ENCODE data around the gene HAUS1.
A peak's percentile ranks its signal among the peaks of the same experiment; 100 is the strongest.
"Not testable (repeated sequence)": the region's sequence is repeated elsewhere in the genome, so short reads cannot be mapped to it uniquely, and the experiment has no call there.

The HAUS1 gene, protein sequence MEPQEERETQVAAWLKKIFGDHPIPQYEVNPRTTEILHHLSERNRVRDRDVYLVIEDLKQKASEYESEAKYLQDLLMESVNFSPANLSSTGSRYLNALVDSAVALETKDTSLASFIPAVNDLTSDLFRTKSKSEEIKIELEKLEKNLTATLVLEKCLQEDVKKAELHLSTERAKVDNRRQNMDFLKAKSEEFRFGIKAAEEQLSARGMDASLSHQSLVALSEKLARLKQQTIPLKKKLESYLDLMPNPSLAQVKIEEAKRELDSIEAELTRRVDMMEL

DNA sequence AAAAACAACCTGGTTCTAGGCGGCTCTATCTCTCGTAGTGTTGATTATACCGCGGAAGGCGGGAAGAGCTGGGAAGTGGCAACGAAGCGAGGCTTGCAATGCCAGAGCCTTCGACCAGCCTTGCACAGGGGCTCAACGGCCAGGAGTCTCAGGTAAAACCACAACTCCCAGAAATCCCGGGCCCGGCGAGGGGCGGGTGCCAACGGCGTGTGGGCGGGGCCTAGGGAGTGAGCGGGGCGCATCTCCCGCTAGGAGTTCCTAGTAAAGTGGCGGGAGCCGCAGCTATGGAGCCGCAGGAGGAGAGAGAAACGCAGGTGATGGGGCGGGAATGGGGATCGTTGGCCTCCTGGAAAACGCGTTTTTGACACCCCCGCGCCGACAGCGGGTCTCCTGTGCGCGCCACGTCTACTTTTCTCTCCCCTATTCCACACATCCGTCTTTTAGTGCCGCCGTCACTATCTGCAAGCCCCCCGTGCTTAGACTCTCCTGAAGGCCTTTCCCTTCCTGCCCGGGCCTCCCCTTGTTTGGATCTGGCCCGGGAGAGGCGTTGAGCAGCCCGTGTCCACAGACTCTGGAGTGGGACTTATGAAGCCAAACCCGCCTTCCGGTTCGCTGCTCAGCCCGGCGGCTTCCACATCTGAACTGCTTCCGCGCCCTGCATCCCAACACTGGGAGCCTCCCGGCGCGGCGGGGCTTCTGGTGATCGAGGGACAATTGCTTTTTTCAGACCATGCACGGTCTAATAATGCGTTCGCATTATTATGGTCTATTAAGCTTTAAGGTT, at the start of gene HAUS1:
Gene HAUS1, plus strand, starts transcription at position 258 of the 784 bp plus-strand sequence. Its CDS starts 27 bp downstream, at position 285.
- DNase-seq, result peak; percentile 95

DNA sequence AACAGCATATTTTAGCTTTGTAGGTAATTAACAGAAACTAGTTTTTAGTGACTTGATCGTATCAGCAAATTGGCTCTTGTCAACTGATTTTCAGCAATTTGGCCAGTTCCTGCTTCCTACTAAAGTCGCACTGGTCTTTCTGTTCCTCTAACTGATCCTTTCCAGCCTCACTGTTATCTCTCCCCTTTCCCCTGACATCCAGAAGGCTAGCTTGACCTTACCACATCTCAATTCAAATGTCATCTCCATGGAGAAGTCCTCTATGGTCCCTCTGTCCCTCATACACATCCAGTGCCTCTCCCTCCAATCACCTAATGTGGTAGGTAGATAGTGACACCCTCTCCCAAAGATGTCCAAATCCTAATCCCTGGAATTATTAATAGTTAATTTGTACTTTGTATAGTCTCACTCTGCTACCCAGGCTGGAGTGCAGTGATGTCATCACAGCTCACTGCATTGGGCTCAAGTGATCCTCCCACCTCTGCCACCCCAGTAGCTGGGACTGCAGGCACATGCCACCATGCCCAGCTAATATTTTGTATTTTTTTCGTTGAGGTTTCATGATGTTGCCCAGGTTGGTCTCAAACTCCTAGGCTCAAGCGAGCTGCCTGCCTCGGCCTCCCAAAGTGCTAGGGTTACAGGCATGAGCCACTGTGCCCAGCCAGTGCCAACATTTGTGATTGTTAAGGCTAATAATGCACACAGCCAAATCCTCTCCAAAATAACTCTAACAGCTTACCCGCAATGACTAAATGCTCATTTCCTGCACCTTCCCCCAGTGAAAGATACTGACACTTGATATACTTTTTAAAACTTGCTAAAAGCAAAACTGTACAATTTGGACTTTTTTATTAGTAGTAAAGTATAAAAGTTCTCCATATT, 49.0 kb upstream of the HAUS1 start:
- DNase-seq, result no peak

- DNase-seq, result no peak
Observed at GRCh38 chr18:46055838-46056230, 48.4 kb upstream of the HAUS1 start.

DNA sequence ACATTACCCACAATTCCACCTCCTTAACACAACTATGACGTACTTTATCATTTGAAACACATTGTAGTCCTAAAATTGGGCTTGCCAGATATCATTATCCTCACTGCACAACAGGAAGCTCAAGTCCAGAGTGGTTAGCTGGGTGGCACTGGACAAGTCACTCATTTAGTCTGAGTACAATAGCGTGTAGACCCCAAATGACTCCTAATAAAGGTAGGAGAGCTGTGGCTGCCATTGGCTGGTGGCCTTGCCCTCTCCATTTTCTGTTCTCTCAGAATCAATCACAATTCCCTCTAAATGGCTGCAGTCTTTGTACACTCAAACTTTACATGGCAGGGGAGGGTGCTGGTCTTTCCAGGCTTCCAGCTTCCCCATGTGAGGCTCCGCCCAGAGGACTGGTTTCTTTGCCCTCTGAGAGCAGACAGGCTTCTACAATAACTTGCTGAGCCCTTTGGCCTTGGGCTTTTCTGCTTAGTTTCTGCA, 43.8 kb upstream of the HAUS1 start:
- DNase-seq, result no peak

DNA sequence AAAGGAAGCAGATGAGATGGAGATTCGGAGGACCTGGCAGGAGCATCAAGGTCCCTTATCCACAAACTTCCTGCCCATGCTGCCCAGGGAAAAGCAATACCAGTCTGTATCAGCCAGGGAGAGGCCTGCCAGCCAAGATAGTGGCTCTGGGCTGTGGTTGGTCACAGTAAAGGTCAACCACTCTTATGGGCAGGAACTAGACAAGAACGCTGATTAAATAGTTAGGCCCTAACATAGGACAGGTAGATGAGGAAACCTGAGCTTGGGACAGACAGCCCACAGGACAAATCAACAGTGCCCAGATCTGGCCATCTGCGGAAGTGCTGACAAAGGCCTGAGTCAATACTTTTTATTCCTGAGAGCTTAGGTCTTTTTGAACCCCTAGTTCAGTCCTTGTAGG, 42.8 kb upstream of the HAUS1 start:
- DNase-seq, result no peak

DNA sequence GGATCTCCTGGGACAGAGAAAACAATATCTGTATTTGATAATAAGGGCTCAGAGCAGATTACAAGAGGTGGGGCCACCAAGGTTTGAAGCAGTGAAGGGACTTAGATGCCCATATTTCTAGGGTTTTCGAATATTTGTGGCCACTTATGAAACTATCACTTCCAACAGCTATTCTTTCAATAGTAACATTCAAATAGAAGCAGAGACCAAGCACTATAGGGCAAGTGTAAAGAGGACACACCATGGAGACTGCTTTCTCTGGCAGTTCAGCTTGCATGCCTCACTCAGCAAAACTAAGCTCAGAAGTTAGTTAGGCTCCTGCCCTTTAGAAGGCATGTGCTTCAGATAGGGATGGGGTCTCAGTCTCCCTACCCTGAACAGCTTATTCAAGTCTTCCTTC, 42.4 kb upstream of the HAUS1 start:
- DNase-seq, result no peak

- DNase-seq, result no peak
Observed at GRCh38 chr18:46062781-46063180, 41.4 kb upstream of the HAUS1 start.

- no peak for DNase-seq
Observed at GRCh38 chr18:46067438-46068007, 36.7 kb upstream of the HAUS1 start.

DNA sequence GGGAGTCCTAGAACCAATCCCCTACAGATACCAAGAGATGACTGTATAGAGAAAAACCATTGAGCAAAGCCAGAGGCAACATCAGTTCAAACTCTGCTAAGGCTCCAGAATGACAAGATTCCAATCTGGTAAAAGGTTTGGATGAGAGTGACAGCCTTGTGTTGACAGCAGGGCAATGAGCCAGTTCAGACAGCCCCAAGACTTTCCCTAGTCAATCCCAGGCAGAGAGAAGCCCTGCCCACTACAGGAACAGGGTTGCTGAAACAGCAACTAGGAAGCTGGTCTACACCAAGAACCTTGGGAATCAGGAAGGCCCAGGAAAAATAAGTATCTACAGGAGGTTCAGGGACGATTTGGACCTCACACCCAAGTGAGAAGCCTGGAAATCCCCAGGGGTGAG, 35.4 kb upstream of the HAUS1 start:
- DNase-seq, result no peak

DNA sequence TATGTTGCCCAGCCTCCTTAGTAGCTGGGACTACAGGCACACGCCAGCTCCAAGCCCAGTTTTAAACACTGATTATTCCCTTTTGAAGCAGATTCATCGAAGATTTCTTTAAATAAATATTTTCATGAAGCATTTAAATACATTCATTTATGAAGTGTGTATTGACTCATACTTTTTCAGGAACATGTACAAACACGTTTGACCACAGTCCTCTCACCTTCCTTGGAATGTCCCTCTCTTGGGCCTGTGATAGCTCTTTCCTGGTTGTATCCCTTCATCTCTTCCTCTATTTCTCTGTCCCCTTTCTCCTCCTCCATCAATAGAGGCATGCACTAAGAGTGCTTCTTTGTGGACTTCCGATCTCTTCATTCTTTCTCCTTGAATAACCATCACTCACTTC, 34.7 kb upstream of the HAUS1 start:
- no peak for DNase-seq

- DNase-seq, result no peak
Observed at GRCh38 chr18:46070232-46070631, 34.0 kb upstream of the HAUS1 start.

DNA sequence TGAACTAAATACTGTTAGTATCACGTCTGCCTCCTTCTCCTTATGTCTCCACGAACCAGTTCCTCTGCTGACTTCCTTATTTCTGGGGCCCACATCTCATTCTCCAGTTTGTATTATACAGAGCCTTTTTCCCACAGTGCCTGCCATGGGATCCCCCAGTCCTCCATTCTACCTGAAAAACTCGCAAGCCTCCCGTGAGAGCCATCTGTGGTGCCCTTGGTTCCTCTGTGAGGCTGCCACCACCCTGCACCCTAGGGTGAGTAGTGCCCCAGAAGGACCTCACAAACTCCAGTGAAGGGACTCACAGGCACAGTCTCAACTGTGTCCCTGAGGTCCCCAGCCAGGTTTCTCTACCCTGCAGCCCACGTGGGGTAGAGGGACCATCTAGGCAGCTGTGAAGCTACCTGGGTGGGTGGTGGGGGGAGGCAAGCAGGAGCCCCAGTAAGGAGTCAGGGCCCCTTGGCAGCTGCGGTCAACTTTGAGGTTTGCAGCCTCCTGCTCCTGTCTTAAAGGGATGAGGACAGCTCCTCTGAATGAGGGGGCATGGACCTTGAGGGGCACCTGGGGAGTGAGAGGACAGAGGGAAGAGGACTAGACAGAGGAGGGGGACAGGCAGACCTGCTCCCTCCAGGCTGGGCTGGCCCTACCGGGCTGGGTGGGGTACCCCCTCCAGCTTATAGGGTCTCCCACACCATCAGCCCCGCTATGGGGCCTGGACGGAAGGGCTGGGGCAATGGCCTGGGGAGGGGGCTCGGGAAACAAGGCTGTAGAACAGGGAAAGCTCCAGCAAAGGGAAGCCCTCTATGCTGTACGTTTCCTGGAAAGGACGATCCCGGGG, 33.2 kb upstream of the HAUS1 start:
- DNase-seq, result no peak

DNA sequence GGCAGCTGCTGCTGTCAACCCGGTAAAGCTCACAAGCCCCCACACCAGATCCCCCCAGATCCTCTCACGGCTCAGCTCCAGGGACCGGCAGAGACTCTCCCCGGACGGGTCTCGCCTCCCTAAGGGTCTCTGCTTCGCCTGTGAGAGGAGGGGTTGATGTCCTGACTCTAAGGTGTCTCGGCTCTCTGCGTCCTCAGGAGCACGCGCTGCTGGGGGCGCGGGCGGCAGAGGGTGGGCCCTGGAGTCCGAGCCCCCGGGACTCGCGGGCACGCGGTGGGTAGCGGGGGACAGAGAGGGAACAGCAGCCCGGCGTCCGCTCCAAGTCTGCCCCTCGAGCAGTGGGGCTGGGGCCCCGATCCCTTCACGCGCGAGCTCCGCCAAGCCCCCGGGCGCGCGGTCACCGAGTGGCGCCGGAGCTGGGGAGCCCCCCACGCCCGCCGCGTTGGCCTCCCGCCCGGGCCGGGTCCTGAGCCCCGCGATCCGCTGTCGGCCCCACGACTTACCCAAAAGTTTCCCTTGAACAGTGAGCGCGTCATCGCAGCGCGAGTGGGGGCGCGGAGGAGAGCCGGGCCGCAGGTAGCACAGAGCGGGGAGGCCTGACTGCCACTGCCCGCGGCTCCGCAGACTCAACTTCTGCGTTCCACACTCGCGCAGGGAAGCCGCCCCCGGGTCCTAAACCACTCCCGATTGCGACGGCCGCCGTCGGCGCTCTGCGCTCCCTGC, 32.4 kb upstream of the HAUS1 start, which contains the start of gene PSTPIP2:
Gene PSTPIP2, minus strand, starts transcription at position 608 of the 723 bp plus-strand sequence. Its CDS starts 72 bp downstream, at position 536.
- peak; percentile 35 for DNase-seq

- DNase-seq, result no peak
Observed at GRCh38 chr18:46072376-46072867, 31.8 kb upstream of the HAUS1 start.

DNA sequence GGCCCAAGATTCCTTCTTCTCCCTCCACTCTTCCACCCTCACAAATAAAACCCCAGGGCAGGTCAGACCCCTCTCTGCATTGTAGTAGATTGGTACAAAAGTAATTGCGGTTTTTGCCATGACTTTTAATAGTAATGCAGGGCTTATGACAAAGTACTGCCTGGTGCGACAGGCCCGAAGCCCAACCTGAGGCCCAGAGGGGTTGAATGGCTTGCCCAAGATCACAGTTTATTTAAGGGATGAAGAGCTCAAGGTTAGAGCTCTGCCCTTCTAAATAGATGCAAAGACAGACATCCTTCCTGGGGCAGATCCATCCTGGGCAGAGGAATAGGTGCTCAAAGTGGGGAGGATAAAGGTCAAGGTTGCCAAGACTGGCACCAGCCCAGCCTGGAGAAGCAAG, 31.2 kb upstream of the HAUS1 start:
- DNase-seq, result no peak

DNA sequence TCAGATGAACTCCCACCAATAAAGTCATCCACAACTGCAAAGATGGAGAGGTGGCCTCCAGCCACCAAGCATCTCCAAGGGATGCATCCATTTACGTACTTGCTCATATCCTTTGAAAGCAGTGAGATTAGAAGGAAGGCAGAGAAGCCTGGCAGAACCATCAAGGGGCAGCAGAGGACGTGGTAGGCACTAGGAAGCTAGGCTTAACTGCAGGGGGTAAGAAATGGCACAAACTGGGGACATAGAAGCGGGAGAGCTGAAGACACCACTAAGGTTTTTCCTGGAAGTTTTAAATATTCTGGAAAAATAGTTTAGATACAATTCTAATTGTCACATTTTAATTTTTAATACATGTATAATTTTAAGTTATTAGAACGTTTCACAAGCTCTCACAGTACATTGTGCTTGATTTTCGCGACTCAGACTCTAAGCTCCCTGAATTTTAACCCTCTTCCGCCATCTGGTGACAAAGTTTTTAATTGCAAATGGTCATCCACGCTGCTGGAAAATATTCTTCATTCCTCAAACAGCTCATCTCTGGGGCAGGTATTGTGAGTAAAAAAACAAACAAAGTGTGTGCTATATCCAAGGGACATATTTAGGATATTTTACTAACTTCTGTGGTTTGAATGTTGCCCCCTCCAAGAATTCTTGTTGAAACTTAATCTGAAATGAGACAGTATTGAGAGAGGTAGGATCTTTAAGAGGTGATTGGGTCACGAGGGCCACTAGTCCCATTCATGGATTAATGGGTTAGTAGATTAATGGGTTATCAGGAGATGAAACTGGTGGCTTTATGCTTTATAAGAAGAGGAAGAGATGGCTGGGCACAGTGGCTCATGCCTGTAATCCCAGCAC, 30.5 kb upstream of the HAUS1 start:
- DNase-seq, result peak; percentile 71

- no peak for DNase-seq
Observed at GRCh38 chr18:46079336-46079735, 24.8 kb upstream of the HAUS1 start.

DNA sequence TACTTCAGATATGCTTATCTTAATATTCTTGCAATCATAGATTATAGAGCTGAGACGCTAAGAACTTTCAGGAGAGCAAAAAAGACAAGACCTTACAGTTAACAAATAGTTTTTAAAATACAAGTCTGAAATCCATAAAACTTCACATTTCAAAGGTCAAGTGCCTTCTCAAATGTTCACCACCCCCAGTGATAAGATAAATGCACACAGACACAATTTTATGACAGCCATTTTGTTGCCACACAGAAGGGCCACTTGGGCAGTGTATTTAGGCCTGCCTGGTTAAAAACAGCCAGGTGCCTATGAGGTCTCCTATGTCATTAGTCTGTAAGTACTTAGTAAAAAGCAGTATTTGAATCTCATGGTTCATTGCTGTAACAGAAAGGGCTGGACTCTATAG, 24.0 kb upstream of the HAUS1 start:
- DNase-seq, result no peak

DNA sequence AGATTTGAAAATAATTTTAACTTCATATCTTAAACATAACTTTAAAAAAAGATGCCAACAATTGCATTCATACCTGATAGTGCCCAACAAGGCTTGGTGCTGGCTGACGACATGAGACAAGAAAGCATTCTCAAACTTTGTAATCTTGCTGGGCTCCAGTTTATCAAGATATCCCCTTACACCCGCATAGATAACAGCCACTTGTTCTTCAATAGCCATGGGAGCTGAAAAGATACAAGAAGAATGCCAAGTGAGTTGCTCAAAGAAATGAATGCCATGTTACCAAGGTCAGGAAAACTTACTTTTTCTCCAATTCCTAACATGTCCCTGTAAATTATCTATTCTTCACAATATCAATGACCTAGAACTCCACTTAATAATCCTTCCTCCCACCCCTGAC, 19.8 kb upstream of the HAUS1 start:
- no peak for DNase-seq

GRCh38 chr18:46088501-46088900, 15.7 kb upstream of the HAUS1 start:
- DNase-seq, result not testable (repeated sequence)

All from NCI-H1105 treated with DMSO at 0.1 percent for 48 hours (cell line).